Osteoblast (primary cell): ENCODE results near the gene AFAP1. TPM values are rescaled to one million over a fixed set of nuclear protein-coding genes. Genes with fewer than 3 reads are reported as not detected.

Source experiments
- DNase-seq: peaks from one replicate; pipeline ENCODE4 v3.0.0; 2011; ENCODE audit warnings: low spot score, mixed read lengths; ENCODE audit not compliant: insufficient read length; ENCODE audit errors: missing footprints
- H2AFZ ChIP-seq: 2 replicates; pipeline ENCODE4 v1.6.0; 2011; ENCODE audit warnings: mild to moderate bottlenecking, low read length
- H3K27ac ChIP-seq: 2 replicates; pipeline ENCODE4 v1.5.1; 2011; ENCODE audit warnings: mild to moderate bottlenecking, low read depth, low read length, moderate library complexity
- H3K27me3 ChIP-seq: 2 replicates; pipeline ENCODE4 v1.6.0; 2012; ENCODE audit warnings: mild to moderate bottlenecking, control low read depth, inconsistent platforms, low read length, moderate library complexity; ENCODE audit not compliant: insufficient read depth
- H3K36me3 ChIP-seq: 2 replicates; pipeline ENCODE4 v1.5.1; 2011; ENCODE audit warnings: mild to moderate bottlenecking, low read length, control low read depth, moderate library complexity; ENCODE audit not compliant: insufficient read depth
- H3K4me1 ChIP-seq: 2 replicates; pipeline ENCODE4 v1.5.1; 2011; ENCODE audit warnings: mild to moderate bottlenecking, low read length, control low read depth, moderate library complexity; ENCODE audit not compliant: insufficient read depth
- H3K4me2 ChIP-seq: 2 replicates; pipeline ENCODE4 v1.6.0; 2011; ENCODE audit warnings: mild to moderate bottlenecking, low read length; ENCODE audit not compliant: insufficient read depth
- H3K4me3 ChIP-seq: fragments of 200-600 bp; sonication (generic); 3 replicates; pipeline ENCODE4 v1.5.1; 2012; ENCODE audit warnings: mild to moderate bottlenecking, low read length, inconsistent platforms; ENCODE audit not compliant: insufficient read depth
- H3K79me2 ChIP-seq: 2 replicates; pipeline ENCODE4 v1.6.0; 2012; ENCODE audit warnings: mild to moderate bottlenecking, low read length, control low read depth, inconsistent platforms; ENCODE audit not compliant: insufficient read depth
- H3K9me3 ChIP-seq: 2 replicates; pipeline ENCODE4 v1.5.1; 2011; ENCODE audit warnings: low read depth, low read length, control low read depth
- H4K20me1 ChIP-seq: 2 replicates; pipeline ENCODE4 v1.6.0; 2012; ENCODE audit warnings: mild to moderate bottlenecking, low read length, control low read depth; ENCODE audit not compliant: insufficient read depth
- CTCF ChIP-seq: IDR thresholded peaks from 2 replicates; pipeline ENCODE4 v1.5.1; 2011; ENCODE audit warnings: mild to moderate bottlenecking, low read depth, low read length, moderate library complexity; ENCODE audit errors: extremely low read depth
- total RNA-seq: library from RNA; depleted of rRNA; stranded (reverse); fragments of >200 nt; gene quantifications from 2 replicates; pipeline ENCODE4 v1.2.3, GENCODE V29; 2012

Gene AFAP1
- total RNA-seq, 1 donor = 101 TPM

DNA sequence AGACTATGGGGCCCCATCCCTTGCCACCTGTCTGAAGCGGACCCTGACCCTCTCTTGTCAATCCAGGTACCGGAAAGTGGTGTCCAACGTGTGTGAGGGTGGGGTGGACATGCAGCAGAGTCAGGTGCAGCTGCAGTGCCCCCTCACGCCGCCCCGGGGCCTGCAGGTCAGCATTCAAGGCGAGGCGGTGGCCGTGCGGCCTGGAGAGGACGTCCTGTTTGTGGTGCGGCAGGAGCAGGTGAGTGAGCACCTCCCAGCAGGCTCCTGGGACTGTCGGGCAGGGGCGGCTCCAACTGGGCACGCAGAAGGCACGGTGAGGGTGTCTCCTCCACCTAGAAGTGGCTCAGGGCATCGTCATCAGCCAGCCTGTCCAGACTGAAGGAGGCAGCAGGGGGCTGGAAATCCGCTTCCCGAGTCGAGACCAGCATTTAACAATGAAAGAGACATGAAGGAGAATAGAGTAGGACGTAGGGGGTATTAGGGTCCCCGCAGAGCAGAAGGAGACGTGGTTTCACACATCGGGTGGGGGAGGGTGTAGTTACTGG lies 221.6 kb downstream of the AFAP1 start:
- Histone ChIP-seq H3K4me2 (no peak overlapping the region), H3K36me3 (no peaks in the 10 kb centered on the region), H2AFZ (no peak overlapping the region), H3K27me3 (no peaks in the 10 kb centered on the region), H4K20me1 (no peaks in the 10 kb centered on the region), H3K27ac (no peak overlapping the region), H3K4me1 (no peaks in the 10 kb centered on the region), H3K9me3 (no peaks in the 10 kb centered on the region), H3K79me2 (no peaks in the 10 kb centered on the region), H3K4me3 (no peak overlapping the region)
- no peak for DNase-seq
- no peak for TF ChIP-seq CTCF

GRCh38 chr4:7717161-7717560 lies 222.5 kb downstream of the AFAP1 start:
- H3K27ac ChIP-seq = no peak overlapping the region
- no peaks in the 10 kb centered on the region for H3K9me3 ChIP-seq
- no peaks in the 10 kb centered on the region for H3K79me2 ChIP-seq
- DNase-seq = no peak
- H4K20me1 ChIP-seq = no peaks in the 10 kb centered on the region
- H3K27me3 ChIP-seq = no peaks in the 10 kb centered on the region
- H3K36me3 ChIP-seq = no peaks in the 10 kb centered on the region
- H3K4me2 ChIP-seq = no peak overlapping the region
- no peak for TF ChIP-seq CTCF
- H2AFZ ChIP-seq = no peak overlapping the region
- no peak overlapping the region for H3K4me3 ChIP-seq
- H3K4me1 ChIP-seq = no peaks in the 10 kb centered on the region

DNA sequence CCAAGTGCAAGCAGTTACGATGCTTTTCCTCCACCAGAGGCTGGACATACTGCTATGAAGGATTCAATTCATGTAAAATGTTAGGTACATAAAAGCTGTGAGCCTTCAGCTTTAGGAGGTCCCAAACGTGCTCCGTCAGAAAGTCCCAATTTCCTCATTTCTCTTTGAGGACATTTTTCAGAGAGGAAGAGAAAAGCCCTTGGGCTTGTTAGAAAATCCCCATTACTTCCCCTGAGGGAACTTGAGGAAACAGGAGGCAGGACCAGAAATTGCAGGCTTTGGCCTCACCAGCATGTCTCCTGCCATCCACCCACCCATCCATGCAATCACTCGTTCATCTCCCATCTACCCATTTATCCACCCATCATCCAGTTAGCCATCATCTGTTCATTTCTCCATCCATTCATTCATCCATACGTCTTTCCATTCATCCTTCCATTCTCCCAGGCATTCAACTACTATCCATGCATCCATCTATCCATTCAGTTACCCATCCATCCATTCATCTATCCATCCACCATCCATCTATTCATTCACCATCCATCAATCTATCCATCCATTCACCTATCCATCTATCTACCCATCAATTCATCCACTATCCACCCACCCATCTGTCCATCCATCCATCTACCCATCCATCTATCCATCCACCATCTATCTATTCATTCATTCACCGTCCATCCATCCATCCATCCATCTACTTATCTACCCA lies 223.5 kb downstream of the AFAP1 start:
- no peak overlapping the region for H3K4me3 ChIP-seq
- TF ChIP-seq CTCF = no peak
- DNase-seq = no peak
- H2AFZ ChIP-seq = no peak overlapping the region
- no peaks in the 10 kb centered on the region for H4K20me1 ChIP-seq
- H3K4me1 ChIP-seq = no peaks in the 10 kb centered on the region
- no peaks in the 10 kb centered on the region for H3K27me3 ChIP-seq
- no peaks in the 10 kb centered on the region for H3K79me2 ChIP-seq
- H3K4me2 ChIP-seq = no peak overlapping the region
- H3K9me3 ChIP-seq = no peaks in the 10 kb centered on the region
- no peak overlapping the region for H3K27ac ChIP-seq
- no peaks in the 10 kb centered on the region for H3K36me3 ChIP-seq

GRCh38 chr4:7715271-7716009 lies 224.2 kb downstream of the AFAP1 start:
- no peaks in the 10 kb centered on the region for H4K20me1 ChIP-seq
- no peak overlapping the region for H3K4me2 ChIP-seq
- TF ChIP-seq CTCF = no peak
- no peak overlapping the region for H3K27ac ChIP-seq
- H3K4me1 ChIP-seq = no peaks in the 10 kb centered on the region
- no peak for DNase-seq
- H3K36me3 ChIP-seq = no peaks in the 10 kb centered on the region
- no peak overlapping the region for H3K4me3 ChIP-seq
- no peaks in the 10 kb centered on the region for H3K79me2 ChIP-seq
- H3K27me3 ChIP-seq = no peaks in the 10 kb centered on the region
- no peak overlapping the region for H2AFZ ChIP-seq
- no peaks in the 10 kb centered on the region for H3K9me3 ChIP-seq
